Measurements from ENCODE around the gene PSMB7. TPM values are rescaled to one million over a fixed set of nuclear protein-coding genes. Genes with fewer than 3 reads are reported as not detected.

The PSMB7 gene
- total RNA-seq, 1 donor: 83.0 TPM

GRCh38 chr9:124388275-124389048, 26.8 kb downstream of the PSMB7 start:
- Histone ChIP-seq H3K4me1 (ENCODE audit: insufficient read depth, low read length) (peaks cover 63% of the 10 kb centered on the region), H3K4me3 (ENCODE audit: low read length) (no peak overlapping the region)

GRCh38 chr9:124386201-124386600, 29.0 kb downstream of the PSMB7 start:
- Histone ChIP-seq H3K27me3 (ENCODE audit: insufficient read depth, low read length) (no peaks in the 10 kb centered on the region), H3K4me3 (ENCODE audit: low read length) (no peak overlapping the region), H3K9me3 (ENCODE audit: low read depth, low read length) (no peaks in the 10 kb centered on the region), H3K4me1 (ENCODE audit: insufficient read depth, low read length) (peaks cover 52% of the 10 kb centered on the region)

More at GRCh38 chr9:124388275-124389048, 26.8 kb downstream of the PSMB7 start:
- Histone ChIP-seq H3K9me3 (ENCODE audit: low read depth, low read length) (no peaks in the 10 kb centered on the region), H3K27me3 (ENCODE audit: insufficient read depth, low read length) (no peaks in the 10 kb centered on the region)

- Histone ChIP-seq H3K4me3 (ENCODE audit: low read length) (no peak overlapping the region), H3K9me3 (ENCODE audit: low read depth, low read length) (no peaks in the 10 kb centered on the region), H3K27me3 (ENCODE audit: insufficient read depth, low read length) (no peaks in the 10 kb centered on the region), H3K4me1 (ENCODE audit: insufficient read depth, low read length) (peaks cover 51% of the 10 kb centered on the region)
These were observed 29.6 kb downstream of the PSMB7 start for GRCh38 chr9:124385623-124386022.

- no peak overlapping the region for H3K4me3 ChIP-seq (ENCODE audit: low read length)
- no peaks in the 10 kb centered on the region for H3K27me3 ChIP-seq (ENCODE audit: insufficient read depth, low read length)
- H3K4me1 ChIP-seq (ENCODE audit: insufficient read depth, low read length): peaks cover 57% of the 10 kb centered on the region
- H3K9me3 ChIP-seq (ENCODE audit: low read depth, low read length): no peaks in the 10 kb centered on the region
These were observed 30.4 kb downstream of the PSMB7 start for GRCh38 chr9:124384846-124385245.

- Histone ChIP-seq H3K4me1 (ENCODE audit: insufficient read depth, low read length) (peaks cover 58% of the 10 kb centered on the region), H3K9me3 (ENCODE audit: low read depth, low read length) (no peaks in the 10 kb centered on the region), H3K4me3 (ENCODE audit: low read length) (no peak overlapping the region), H3K27me3 (ENCODE audit: insufficient read depth, low read length) (no peaks in the 10 kb centered on the region)
These were observed 31.0 kb downstream of the PSMB7 start for GRCh38 chr9:124384210-124384609.

- no peak overlapping the region for H3K4me3 ChIP-seq (ENCODE audit: low read length)
- H3K9me3 ChIP-seq (ENCODE audit: low read depth, low read length): no peaks in the 10 kb centered on the region
- H3K4me1 ChIP-seq (ENCODE audit: insufficient read depth, low read length): peaks cover 32% of the 10 kb centered on the region
These were observed 33.9 kb downstream of the PSMB7 start for GRCh38 chr9:124381170-124381945.

GRCh38 chr9:124377551-124378406, 37.5 kb downstream of the PSMB7 start:
- no peak overlapping the region for H3K4me3 ChIP-seq (ENCODE audit: low read length)
- H3K9me3 ChIP-seq (ENCODE audit: low read depth, low read length): no peaks in the 10 kb centered on the region
- no peaks in the 10 kb centered on the region for H3K27me3 ChIP-seq (ENCODE audit: insufficient read depth, low read length)
- H3K4me1 ChIP-seq (ENCODE audit: insufficient read depth, low read length): peaks cover 28% of the 10 kb centered on the region

More at GRCh38 chr9:124381170-124381945, 33.9 kb downstream of the PSMB7 start:
- no peaks in the 10 kb centered on the region for H3K27me3 ChIP-seq (ENCODE audit: insufficient read depth, low read length)

GRCh38 chr9:124376329-124376728, 38.9 kb downstream of the PSMB7 start:
- peaks cover 25% of the 10 kb centered on the region for H3K4me1 ChIP-seq (ENCODE audit: insufficient read depth, low read length)
- no peaks in the 10 kb centered on the region for H3K27me3 ChIP-seq (ENCODE audit: insufficient read depth, low read length)
- no peaks in the 10 kb centered on the region for H3K9me3 ChIP-seq (ENCODE audit: low read depth, low read length)
- no peak overlapping the region for H3K4me3 ChIP-seq (ENCODE audit: low read length)

GRCh38 chr9:124375726-124376125, 39.5 kb downstream of the PSMB7 start:
- H3K4me1 ChIP-seq (ENCODE audit: insufficient read depth, low read length): peaks cover 25% of the 10 kb centered on the region
- H3K27me3 ChIP-seq (ENCODE audit: insufficient read depth, low read length): no peaks in the 10 kb centered on the region
- H3K4me3 ChIP-seq (ENCODE audit: low read length): no peak overlapping the region
- no peaks in the 10 kb centered on the region for H3K9me3 ChIP-seq (ENCODE audit: low read depth, low read length)

GRCh38 chr9:124373851-124374250, 41.4 kb downstream of the PSMB7 start:
- Histone ChIP-seq H3K4me3 (ENCODE audit: low read length) (no peak overlapping the region), H3K4me1 (ENCODE audit: insufficient read depth, low read length) (peaks cover 22% of the 10 kb centered on the region), H3K9me3 (ENCODE audit: low read depth, low read length) (no peaks in the 10 kb centered on the region), H3K27me3 (ENCODE audit: insufficient read depth, low read length) (no peaks in the 10 kb centered on the region)

GRCh38 chr9:124373386-124373785, 41.9 kb downstream of the PSMB7 start:
- Histone ChIP-seq H3K4me3 (ENCODE audit: low read length) (no peak overlapping the region), H3K9me3 (ENCODE audit: low read depth, low read length) (no peaks in the 10 kb centered on the region), H3K4me1 (ENCODE audit: insufficient read depth, low read length) (peaks cover 22% of the 10 kb centered on the region), H3K27me3 (ENCODE audit: insufficient read depth, low read length) (no peaks in the 10 kb centered on the region)

GRCh38 chr9:124372038-124372437, 43.2 kb downstream of the PSMB7 start:
- peaks cover 29% of the 10 kb centered on the region for H3K4me1 ChIP-seq (ENCODE audit: insufficient read depth, low read length)
- H3K4me3 ChIP-seq (ENCODE audit: low read length): no peak overlapping the region
- H3K9me3 ChIP-seq (ENCODE audit: low read depth, low read length): no peaks in the 10 kb centered on the region

GRCh38 chr9:124370896-124371582, 44.2 kb downstream of the PSMB7 start:
- no peak overlapping the region for H3K4me3 ChIP-seq (ENCODE audit: low read length)
- H3K27me3 ChIP-seq (ENCODE audit: insufficient read depth, low read length): no peaks in the 10 kb centered on the region
- no peaks in the 10 kb centered on the region for H3K9me3 ChIP-seq (ENCODE audit: low read depth, low read length)
- peaks cover 34% of the 10 kb centered on the region for H3K4me1 ChIP-seq (ENCODE audit: insufficient read depth, low read length)

More at GRCh38 chr9:124372038-124372437, 43.2 kb downstream of the PSMB7 start:
- no peaks in the 10 kb centered on the region for H3K27me3 ChIP-seq (ENCODE audit: insufficient read depth, low read length)

- Histone ChIP-seq H3K4me3 (ENCODE audit: low read length) (no peak overlapping the region), H3K4me1 (ENCODE audit: insufficient read depth, low read length) (peaks cover 34% of the 10 kb centered on the region), H3K27me3 (ENCODE audit: insufficient read depth, low read length) (no peaks in the 10 kb centered on the region), H3K9me3 (ENCODE audit: low read depth, low read length) (no peaks in the 10 kb centered on the region)
These were observed 45.9 kb downstream of the PSMB7 start for GRCh38 chr9:124369231-124369797.

Data from mononuclear cell (primary cell).